Nephron (organoid): ENCODE results near the gene ENPP7.

ENCODE experiments used
- H3K27ac Mint-ChIP-seq, 3 experiments: 2 replicates each; pipeline ENCODE4 v1.8.0; 2020; ENCODE audit warnings: mixed read lengths in 3 of 3, mild to moderate bottlenecking in 2 of 3, moderate library complexity in 1 of 3
- H3K27me3 Mint-ChIP-seq: 2 replicates; pipeline ENCODE4 v1.8.0; 2021; ENCODE audit warnings: low read depth, mild to moderate bottlenecking, moderate library complexity, mixed read lengths
- H3K36me3 Mint-ChIP-seq: 2 replicates; pipeline ENCODE4 v1.8.0; 2020; ENCODE audit warnings: low read depth, mixed read lengths
- H3K4me1 Mint-ChIP-seq: 2 replicates; pipeline ENCODE4 v1.8.0; 2020; ENCODE audit warnings: mixed read lengths
- H3K4me3 Mint-ChIP-seq, 3 experiments: 2 replicates each; pipeline ENCODE4 v1.8.0; 2020; ENCODE audit warnings: mild to moderate bottlenecking in 3 of 3, mixed read lengths in 3 of 3, moderate library complexity in 2 of 3
- H3K9me3 Mint-ChIP-seq: 2 replicates; pipeline ENCODE4 v1.8.0; 2020; ENCODE audit warnings: mixed read lengths
- TF ChIP-seq, protein P1 (sequence below), 3 experiments: fragments of 200-600 bp; sonication (generic); IDR thresholded peaks; one replicate each; pipeline ENCODE4 v1.5.0; 2021; ENCODE audit warnings: antibody characterized with exemption in 3 of 3; ENCODE audit not compliant: unreplicated experiment in 3 of 3

Gene ENPP7

DNA sequence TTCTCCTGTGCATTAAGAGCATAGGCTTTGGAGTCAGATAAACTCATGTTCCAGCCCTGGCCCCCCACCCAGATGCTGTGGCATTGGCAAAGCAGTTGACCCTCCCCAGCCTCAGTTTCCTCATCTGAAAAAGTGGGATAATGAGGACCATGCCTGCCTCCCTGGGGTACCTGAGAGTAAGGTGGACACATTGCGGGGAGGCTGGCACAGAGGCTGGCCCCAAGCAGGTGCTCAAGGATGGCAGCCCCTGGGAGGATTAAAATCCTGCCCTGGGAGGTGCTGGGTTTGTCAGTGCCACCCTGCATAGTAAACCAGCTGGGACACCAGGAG lies 11.8 kb downstream of the ENPP7 start:
- Mint-ChIP-seq H3K4me1 (peaks cover 20% of the 10 kb centered on the region), H3K36me3 (no peaks in the 10 kb centered on the region)
- TF ChIP-seq, protein P1, sequence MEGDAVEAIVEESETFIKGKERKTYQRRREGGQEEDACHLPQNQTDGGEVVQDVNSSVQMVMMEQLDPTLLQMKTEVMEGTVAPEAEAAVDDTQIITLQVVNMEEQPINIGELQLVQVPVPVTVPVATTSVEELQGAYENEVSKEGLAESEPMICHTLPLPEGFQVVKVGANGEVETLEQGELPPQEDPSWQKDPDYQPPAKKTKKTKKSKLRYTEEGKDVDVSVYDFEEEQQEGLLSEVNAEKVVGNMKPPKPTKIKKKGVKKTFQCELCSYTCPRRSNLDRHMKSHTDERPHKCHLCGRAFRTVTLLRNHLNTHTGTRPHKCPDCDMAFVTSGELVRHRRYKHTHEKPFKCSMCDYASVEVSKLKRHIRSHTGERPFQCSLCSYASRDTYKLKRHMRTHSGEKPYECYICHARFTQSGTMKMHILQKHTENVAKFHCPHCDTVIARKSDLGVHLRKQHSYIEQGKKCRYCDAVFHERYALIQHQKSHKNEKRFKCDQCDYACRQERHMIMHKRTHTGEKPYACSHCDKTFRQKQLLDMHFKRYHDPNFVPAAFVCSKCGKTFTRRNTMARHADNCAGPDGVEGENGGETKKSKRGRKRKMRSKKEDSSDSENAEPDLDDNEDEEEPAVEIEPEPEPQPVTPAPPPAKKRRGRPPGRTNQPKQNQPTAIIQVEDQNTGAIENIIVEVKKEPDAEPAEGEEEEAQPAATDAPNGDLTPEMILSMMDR (IDR thresholded peaks at IDR 0.05; ENCODE audit: unreplicated experiment in 3 of 3) = no peak

DNA sequence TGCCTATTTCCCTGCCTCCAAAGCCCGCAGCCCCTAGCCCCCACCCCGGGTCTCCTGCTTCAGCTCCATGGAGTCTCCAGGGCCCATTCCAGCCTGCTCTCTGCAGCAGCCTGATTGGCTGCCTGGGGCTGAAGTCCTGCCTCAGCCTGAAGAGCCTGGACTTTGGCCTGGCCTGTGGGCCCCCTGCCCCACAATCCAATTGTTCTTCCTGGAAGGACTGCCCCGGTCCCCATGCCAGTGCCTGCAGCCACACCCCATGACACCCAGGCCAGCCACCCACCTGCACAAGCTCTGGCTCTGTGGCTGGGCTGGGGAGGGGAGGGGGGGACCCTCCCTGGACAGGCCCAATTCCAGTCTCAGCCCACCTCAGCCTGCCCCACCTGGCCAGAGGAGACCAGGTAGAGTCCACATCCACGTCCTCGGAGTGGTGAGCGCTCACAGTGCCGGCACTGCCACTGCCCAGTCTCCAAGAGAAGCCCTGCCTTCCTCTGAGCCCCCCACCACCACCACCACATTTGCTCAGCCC lies 12.3 kb downstream of the ENPP7 start:
- Mint-ChIP-seq H3K27me3 (peaks cover 69% of the 10 kb centered on the region), H3K4me1 (peaks cover 20% of the 10 kb centered on the region), H3K4me3 (peak overlapping the region in 1 of 3 experiments; percentile 11), H3K27ac (peak overlapping the region in 1 of 3 experiments; percentile 79), H3K9me3 (no peaks in the 10 kb centered on the region), H3K36me3 (no peaks in the 10 kb centered on the region)
- TF ChIP-seq, protein P1 (IDR thresholded peaks at IDR 0.05; ENCODE audit: unreplicated experiment in 3 of 3) = no peak

More for the DNA sequence above, 11.8 kb downstream of the ENPP7 start:
- H3K27ac Mint-ChIP-seq = peak overlapping the region in 1 of 3 experiments; percentile 79
- peaks cover 64% of the 10 kb centered on the region for H3K27me3 Mint-ChIP-seq
- no peaks in the 10 kb centered on the region for H3K9me3 Mint-ChIP-seq
- H3K4me3 Mint-ChIP-seq = no peak overlapping the region

DNA sequence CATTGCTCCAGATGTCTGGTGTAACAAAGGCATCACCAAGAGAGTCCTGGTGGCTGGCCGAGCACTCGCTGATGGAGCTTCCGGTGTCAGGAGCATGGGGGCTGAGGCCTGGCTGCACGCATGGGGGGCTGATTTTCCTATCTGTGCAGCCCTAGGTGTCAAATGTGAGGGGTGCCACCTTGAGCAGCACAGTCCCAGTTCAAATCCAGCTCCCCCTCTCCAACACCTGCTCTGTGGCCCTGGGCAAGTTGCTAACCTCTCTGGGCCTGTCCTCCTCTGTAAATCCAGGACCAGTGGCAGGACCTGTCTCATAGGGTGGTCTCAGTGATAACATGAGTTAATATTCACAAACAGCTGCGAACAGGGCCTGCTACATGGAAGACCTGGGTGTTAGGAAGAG lies 12.9 kb downstream of the ENPP7 start:
- no peaks in the 10 kb centered on the region for H3K36me3 Mint-ChIP-seq
- TF ChIP-seq, protein P1 (IDR thresholded peaks at IDR 0.05; ENCODE audit: unreplicated experiment in 3 of 3) = no peak
- H3K4me1 Mint-ChIP-seq = peaks cover 20% of the 10 kb centered on the region
- no peak overlapping the region for H3K4me3 Mint-ChIP-seq
- H3K27ac Mint-ChIP-seq = peak overlapping the region in 1 of 3 experiments; percentile 79
- peaks cover 70% of the 10 kb centered on the region for H3K27me3 Mint-ChIP-seq
- no peaks in the 10 kb centered on the region for H3K9me3 Mint-ChIP-seq

DNA sequence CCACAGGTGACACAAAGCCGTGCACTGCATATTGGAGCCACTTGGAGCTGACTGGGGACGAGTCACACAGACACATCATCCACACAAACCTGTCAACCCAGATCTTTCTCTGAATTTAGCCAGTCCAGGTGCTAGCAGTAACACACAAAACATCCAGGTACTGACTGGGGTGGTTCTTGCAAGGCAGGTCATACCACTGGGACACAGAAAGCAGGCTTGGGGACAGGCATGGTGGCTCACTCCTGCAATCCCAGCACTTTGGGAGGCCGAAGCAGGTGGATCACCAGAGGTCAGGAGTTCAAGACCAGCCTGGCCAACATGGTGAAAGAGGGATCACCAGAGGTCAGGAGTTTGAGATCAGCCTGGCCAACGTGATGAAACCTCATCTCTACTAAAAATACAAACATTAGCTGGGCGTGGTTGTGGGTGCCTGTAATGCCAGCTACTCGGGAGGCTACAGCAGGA lies 14.9 kb downstream of the ENPP7 start:
- H3K27ac Mint-ChIP-seq = no peak overlapping the region
- TF ChIP-seq, protein P1 (IDR thresholded peaks at IDR 0.05; ENCODE audit: unreplicated experiment in 3 of 3) = no peak
- H3K4me1 Mint-ChIP-seq = peaks cover 9% of the 10 kb centered on the region
- H3K4me3 Mint-ChIP-seq = no peak overlapping the region
- peaks cover 66% of the 10 kb centered on the region for H3K27me3 Mint-ChIP-seq
- no peaks in the 10 kb centered on the region for H3K9me3 Mint-ChIP-seq
- H3K36me3 Mint-ChIP-seq = no peaks in the 10 kb centered on the region

DNA sequence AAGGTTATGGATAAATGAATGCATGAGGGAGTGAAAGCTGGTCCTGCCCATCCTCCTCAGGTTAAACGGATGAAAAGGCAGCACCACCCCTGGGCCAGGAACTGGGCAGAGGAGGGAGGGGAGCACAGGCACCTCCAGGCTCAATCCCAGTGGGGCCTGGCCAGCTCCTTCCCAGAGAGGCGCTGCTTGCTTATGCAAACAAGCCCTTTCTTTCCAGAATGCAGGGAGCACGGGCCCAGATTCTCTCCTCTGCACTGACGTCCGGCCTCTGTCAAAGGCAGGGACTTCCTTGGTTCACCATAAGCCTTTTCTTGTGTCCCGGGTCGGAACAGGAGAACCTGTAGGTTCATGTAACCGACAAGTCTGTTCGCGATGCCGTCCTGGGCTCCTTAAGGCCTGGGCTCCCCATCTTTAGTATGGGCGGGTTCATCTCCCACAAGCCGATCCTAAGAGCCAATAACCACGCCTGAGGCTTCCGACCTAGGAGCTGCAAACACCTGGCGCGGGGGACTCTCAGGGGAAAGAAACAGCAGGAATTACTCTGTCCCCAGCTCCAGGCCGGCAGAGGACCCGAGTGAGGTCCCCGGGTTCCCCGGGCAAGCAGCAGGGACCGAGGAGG lies 16.3 kb downstream of the ENPP7 start:
- Mint-ChIP-seq H3K4me1 (peaks cover 9% of the 10 kb centered on the region), H3K27ac (no peak overlapping the region), H3K27me3 (peaks cover 75% of the 10 kb centered on the region), H3K4me3 (peak overlapping the region; percentile 61 to 72 (median 62)), H3K36me3 (no peaks in the 10 kb centered on the region), H3K9me3 (no peaks in the 10 kb centered on the region)
- TF ChIP-seq, protein P1 (IDR thresholded peaks at IDR 0.05; ENCODE audit: unreplicated experiment in 3 of 3) = no peak
